ENCODE data around the gene FARS2.

The FARS2 gene

GRCh38 chr6:5622276-5623005 lies 361.1 kb downstream of the FARS2 start:
- ChIA-PET CTCF (no interaction called here), POLR2A (ENCODE audit: low non-redundant PET) (no interaction called here)
- no peak for TF ChIP-seq CTCF (conservative IDR thresholded peaks at IDR 0.05; ENCODE audit: low read depth)
- no peak overlapping the region for H3K27ac ChIP-seq
- DNase-seq (ENCODE audit: low spot score): no peak

- no peak overlapping the region for H3K27ac ChIP-seq
- CTCF ChIA-PET: interaction anchor here (0.6 kb wide), 1 partner anchor 139 kb away, joined by 3 read pairs; no protein-coding TSS in a partner anchor
- no peak for DNase-seq (ENCODE audit: low spot score)
- TF ChIP-seq CTCF (conservative IDR thresholded peaks at IDR 0.05; ENCODE audit: low read depth): no peak
- POLR2A ChIA-PET (ENCODE audit: low non-redundant PET): no interaction called here
Observed at GRCh38 chr6:5623769-5624168, 362.5 kb downstream of the FARS2 start.

GRCh38 chr6:5624256-5624655 lies 362.9 kb downstream of the FARS2 start:
- CTCF ChIA-PET: interaction anchor here (0.6 kb wide), 1 partner anchor 140 kb away, joined by 3 read pairs; no protein-coding TSS in a partner anchor
- POLR2A ChIA-PET (ENCODE audit: low non-redundant PET): no interaction called here
- H3K27ac ChIP-seq: no peak overlapping the region
- no peak for DNase-seq (ENCODE audit: low spot score)
- no peak for TF ChIP-seq CTCF (conservative IDR thresholded peaks at IDR 0.05; ENCODE audit: low read depth)

- CTCF ChIA-PET: interaction anchor here (0.5 kb wide), 1 partner anchor 258 kb away, joined by 4 read pairs; no protein-coding TSS in a partner anchor
- TF ChIP-seq CTCF (conservative IDR thresholded peaks at IDR 0.05; ENCODE audit: low read depth): no peak
- no peak for DNase-seq (ENCODE audit: low spot score)
- no peak overlapping the region for H3K27ac ChIP-seq
- POLR2A ChIA-PET (ENCODE audit: low non-redundant PET): no interaction called here
Observed at GRCh38 chr6:5626727-5627426, 365.6 kb downstream of the FARS2 start.

GRCh38 chr6:5630636-5631035 lies 369.3 kb downstream of the FARS2 start:
- no peak for DNase-seq (ENCODE audit: low spot score)
- POLR2A ChIA-PET (ENCODE audit: low non-redundant PET): no interaction called here
- no peak overlapping the region for H3K27ac ChIP-seq
- TF ChIP-seq CTCF (conservative IDR thresholded peaks at IDR 0.05; ENCODE audit: low read depth): no peak
- CTCF ChIA-PET: no interaction called here

GRCh38 chr6:5632348-5632935 lies 371.1 kb downstream of the FARS2 start:
- no peak for DNase-seq (ENCODE audit: low spot score)
- TF ChIP-seq CTCF (conservative IDR thresholded peaks at IDR 0.05; ENCODE audit: low read depth): no peak
- CTCF ChIA-PET: no interaction called here
- H3K27ac ChIP-seq: no peak overlapping the region
- POLR2A ChIA-PET (ENCODE audit: low non-redundant PET): no interaction called here
